HG03025 (cell line): ENCODE data around the gene CGN.

Source experiments
- ATAC-seq: cut with Tn5 transposase; IDR thresholded peaks from one replicate; pipeline ENCODE4 v1.9.1; 2021; ENCODE audit warnings: mild to moderate bottlenecking, moderate library complexity; ENCODE audit not compliant: unreplicated experiment, low FRiP score

CGN gene

DNA sequence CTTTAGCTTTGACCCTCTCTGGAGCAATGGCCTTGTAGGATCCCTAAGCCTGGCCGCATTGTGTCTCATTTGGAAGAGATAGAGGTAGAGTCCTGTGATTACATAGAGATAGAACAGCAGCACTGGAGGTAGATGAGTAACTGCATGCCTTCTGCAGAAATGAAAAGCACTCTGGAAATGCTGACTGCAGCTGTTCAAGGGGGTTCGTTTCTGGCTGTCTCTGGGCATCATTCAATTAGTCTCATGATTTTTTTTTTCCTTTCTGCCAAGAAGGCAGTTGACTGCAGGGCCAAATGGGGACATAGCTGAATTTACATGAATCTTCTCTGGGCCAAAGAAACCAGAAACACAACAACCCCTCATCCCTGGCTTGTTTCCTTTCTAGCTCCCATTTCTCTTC lies 72.6 kb downstream of the CGN start:
- ATAC-seq = no peak

DNA sequence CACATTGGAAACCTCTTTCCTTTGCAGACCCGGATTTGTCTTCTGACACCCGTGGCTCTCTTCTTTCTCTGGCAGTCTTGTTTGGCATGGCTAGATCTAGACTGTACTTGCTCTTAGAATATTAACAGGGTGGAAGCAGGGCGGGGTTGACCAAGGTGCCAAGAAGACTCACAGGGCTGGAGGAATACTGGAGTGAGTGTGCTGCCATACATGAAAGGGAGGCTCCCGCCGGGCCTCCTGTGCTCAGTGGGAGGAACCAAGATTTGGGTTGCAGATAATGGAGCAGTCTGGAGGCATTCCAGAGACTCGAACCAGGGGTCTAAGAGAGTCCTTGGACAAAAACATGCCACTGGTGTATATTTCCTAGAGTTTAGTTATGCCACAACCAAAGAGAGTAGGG lies 73.1 kb downstream of the CGN start:
- ATAC-seq = no peak

DNA sequence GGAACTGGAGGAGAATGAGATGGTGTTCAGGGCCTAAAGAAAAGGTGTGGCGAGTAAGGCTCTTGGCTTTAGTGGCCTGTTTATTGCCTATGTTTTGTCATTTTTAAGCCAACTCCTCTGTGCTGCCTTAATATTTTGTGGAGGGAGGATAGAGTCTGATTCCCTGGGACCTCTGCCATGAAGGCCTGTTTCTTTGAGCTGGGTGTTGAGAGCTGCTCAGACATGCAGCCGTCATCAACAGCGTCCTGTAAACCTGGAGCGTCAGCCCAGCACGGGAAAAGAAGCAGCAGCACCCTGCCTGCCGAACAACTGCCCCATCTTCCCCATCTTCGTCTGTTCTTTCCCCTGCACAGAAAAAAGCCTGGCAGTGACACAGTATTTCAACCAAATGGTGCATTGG lies 73.6 kb downstream of the CGN start:
- ATAC-seq = no peak

DNA sequence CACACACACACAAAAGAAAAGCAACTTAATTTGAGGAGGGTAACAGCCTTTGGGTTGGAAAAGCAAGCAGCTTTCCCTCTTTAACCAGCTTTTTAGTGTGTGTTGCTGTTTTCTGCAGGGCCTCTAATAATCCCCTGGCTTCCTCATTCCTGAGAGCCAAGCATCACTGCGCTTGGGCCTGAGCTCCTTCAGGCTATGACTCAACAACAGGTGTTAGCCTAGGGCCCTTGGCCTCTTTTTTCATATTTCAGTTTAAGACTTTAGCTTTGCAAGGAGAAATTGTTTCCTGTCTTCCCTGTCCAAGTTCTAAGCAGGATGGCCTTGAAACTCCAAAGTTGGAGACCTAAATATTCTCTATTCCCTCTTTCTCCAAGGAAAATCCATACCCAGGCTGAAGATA lies 74.4 kb downstream of the CGN start:
- no peak for ATAC-seq
